ENCODE results near the gene SLC22A31.
"Not testable (repeated sequence)": the region's sequence is repeated elsewhere in the genome, so short reads cannot be mapped to it uniquely, and the experiment has no call there.

Gene SLC22A31

GRCh38 chr16:89192956-89193575 is 7.3 kb downstream of the SLC22A31 start:
- peak; percentile 51 for DNase-seq (ENCODE audit: low read depth)

- DNase-seq (ENCODE audit: low read depth), result peak; percentile 71
Measured at GRCh38 chr16:89192186-89192955, 8.0 kb downstream of the SLC22A31 start.

- DNase-seq (ENCODE audit: low read depth), result no peak
Measured at GRCh38 chr16:89191901-89192185, 8.5 kb downstream of the SLC22A31 start.

- no peak for DNase-seq (ENCODE audit: low read depth)
Measured at GRCh38 chr16:89191033-89191900, 9.1 kb downstream of the SLC22A31 start.

GRCh38 chr16:89190150-89190958 is 10.0 kb downstream of the SLC22A31 start:
- DNase-seq (ENCODE audit: low read depth), result no peak

- no peak for DNase-seq (ENCODE audit: low read depth)
Measured at GRCh38 chr16:89189358-89190025, 10.8 kb downstream of the SLC22A31 start.

GRCh38 chr16:89188471-89189357 is 11.6 kb downstream of the SLC22A31 start:
- not testable (repeated sequence) for DNase-seq (ENCODE audit: low read depth)

- DNase-seq (ENCODE audit: low read depth), result no peak
Measured at GRCh38 chr16:89187770-89188392, 12.5 kb downstream of the SLC22A31 start.

- no peak for DNase-seq (ENCODE audit: low read depth)
Measured at GRCh38 chr16:89187032-89187769, 13.1 kb downstream of the SLC22A31 start.

- DNase-seq (ENCODE audit: low read depth), result not testable (repeated sequence)
Measured at GRCh38 chr16:89186593-89187031, 13.7 kb downstream of the SLC22A31 start.

GRCh38 chr16:89185887-89186592 is 14.3 kb downstream of the SLC22A31 start:
- not testable (repeated sequence) for DNase-seq (ENCODE audit: low read depth)

- no peak for DNase-seq (ENCODE audit: low read depth)
Measured at GRCh38 chr16:89184933-89185794, 15.2 kb downstream of the SLC22A31 start.

- DNase-seq (ENCODE audit: low read depth), result no peak
Measured at GRCh38 chr16:89184677-89184932, 15.7 kb downstream of the SLC22A31 start.

GRCh38 chr16:89183975-89184676 is 16.2 kb downstream of the SLC22A31 start:
- DNase-seq (ENCODE audit: low read depth), result no peak

GRCh38 chr16:89183463-89183862 is 16.9 kb downstream of the SLC22A31 start:
- DNase-seq (ENCODE audit: low read depth), result no peak

GRCh38 chr16:89179656-89180315 is 20.6 kb downstream of the SLC22A31 start:
- DNase-seq (ENCODE audit: low read depth), result no peak

- DNase-seq (ENCODE audit: low read depth), result no peak
Measured at GRCh38 chr16:89179148-89179484, 21.2 kb downstream of the SLC22A31 start.
